Muscle of leg (tissue), 11 donors: ENCODE measurements around the gene RAD51AP2. TPM values are rescaled to one million over a fixed set of nuclear protein-coding genes. Genes with fewer than 3 reads are reported as not detected.

Experiments
- DNase-seq: peaks from one replicate; pipeline ENCODE4 v3.0.0; 2013
- H3K27ac ChIP-seq: one replicate; pipeline ENCODE4 v1.5.1; 2013; ENCODE audit warnings: mild to moderate bottlenecking, low read length, control low read depth
- H3K27me3 ChIP-seq: one replicate; pipeline ENCODE4 v1.6.1; 2013; ENCODE audit warnings: low read length; ENCODE audit not compliant: control insufficient read depth, insufficient read depth
- H3K36me3 ChIP-seq: one replicate; pipeline ENCODE4 v1.6.1; 2013; ENCODE audit warnings: low read length; ENCODE audit not compliant: control insufficient read depth, insufficient read depth
- H3K4me1 ChIP-seq: one replicate; pipeline ENCODE4 v1.6.1; 2013; ENCODE audit warnings: low read length; ENCODE audit not compliant: control insufficient read depth, insufficient read depth
- H3K4me3 ChIP-seq: one replicate; pipeline ENCODE4 v1.5.1; 2013; ENCODE audit warnings: low read length, control low read depth
- H3K9me3 ChIP-seq: replicated peaks from 2 replicates; pipeline ENCODE4 v1.6.1; 2013; ENCODE audit warnings: low read depth, low read length; ENCODE audit not compliant: control insufficient read depth
- WGBS: methylation state at CpG from one replicate; pipeline ENCODE4 v1.1.5; 2013; ENCODE audit warnings: missing lambda C conversion rate; ENCODE audit not compliant: insufficient coverage; 5-methylcytosine and 5-hydroxymethylcytosine counted together
- polyA plus RNA-seq, 8 donors: library from polyadenylated mRNA; unstranded; fragments of 120-200 nt; gene quantifications; one replicate each; pipeline versions ENCODE4 v1.2.1 to v1.2.3, GENCODE V29; 2013; ENCODE audit warnings: inconsistent platforms in 1 of 8, low replicate concordance in 1 of 8; ENCODE audit not compliant: insufficient read length in 8 of 8, insufficient read depth in 1 of 8
- total RNA-seq: library from RNA; stranded (reverse); fragments of 120-200 nt; gene quantifications from one replicate; pipeline ENCODE4 v1.2.4, GENCODE V29; 2013

RAD51AP2 gene
- total and polyA plus RNA-seq, 9 donors: under 0.01 to 0.39 (median 0.09) TPM; not detected in 1

DNA sequence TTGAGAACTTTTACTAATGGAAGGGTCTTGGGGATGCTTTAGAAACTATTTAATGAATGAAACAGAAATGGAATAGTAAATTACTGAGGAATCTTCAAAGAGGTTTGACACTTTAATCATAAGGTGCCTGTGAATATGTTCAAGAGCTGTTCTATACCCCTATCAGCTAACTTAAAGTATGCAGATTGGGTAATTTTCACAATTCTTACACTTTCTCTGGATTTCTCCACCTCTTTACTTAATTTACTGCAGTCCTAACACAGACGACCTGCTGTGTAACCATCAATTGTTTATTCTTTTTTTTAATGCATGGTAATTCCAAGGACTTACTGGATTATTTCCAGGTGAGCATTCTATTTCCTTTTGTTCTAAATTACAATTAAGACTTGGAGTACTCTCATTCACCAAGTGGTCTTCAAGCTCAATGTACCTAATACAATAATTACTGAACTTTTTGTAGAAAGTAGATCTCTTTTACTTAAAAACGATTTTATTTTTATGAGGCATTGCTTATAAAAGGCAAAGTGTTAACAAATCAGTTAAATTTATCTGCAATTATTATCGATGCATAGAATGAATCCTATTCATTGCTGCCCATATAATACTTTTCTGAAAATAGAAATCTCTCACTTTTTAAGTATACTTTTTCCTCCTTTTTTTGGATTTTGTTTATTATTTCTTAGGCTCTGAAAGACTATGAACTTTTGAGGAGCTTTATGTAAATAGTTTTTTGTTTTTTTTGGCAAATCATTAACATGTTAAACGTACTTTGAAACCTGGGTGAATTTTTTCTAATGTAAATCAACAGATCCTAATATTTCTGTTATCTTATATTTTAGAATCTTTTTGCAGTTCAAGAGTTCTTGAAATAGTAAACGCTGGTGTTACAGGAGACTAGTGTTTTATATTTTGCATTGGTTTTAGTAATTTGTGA, 27.7 kb upstream of the RAD51AP2 start:
- H3K27ac ChIP-seq: no peak overlapping the region
- H3K4me1 ChIP-seq: peaks cover 8% of the 10 kb centered on the region
- no peak overlapping the region for H3K4me3 ChIP-seq
- H3K36me3 ChIP-seq: no peaks in the 10 kb centered on the region
- H3K27me3 ChIP-seq: peaks cover 23% of the 10 kb centered on the region
- WGBS: no CpG with 5 or more reads among the region's 5 CpGs
- no peaks in the 10 kb centered on the region for H3K9me3 ChIP-seq
- no peak for DNase-seq

DNA sequence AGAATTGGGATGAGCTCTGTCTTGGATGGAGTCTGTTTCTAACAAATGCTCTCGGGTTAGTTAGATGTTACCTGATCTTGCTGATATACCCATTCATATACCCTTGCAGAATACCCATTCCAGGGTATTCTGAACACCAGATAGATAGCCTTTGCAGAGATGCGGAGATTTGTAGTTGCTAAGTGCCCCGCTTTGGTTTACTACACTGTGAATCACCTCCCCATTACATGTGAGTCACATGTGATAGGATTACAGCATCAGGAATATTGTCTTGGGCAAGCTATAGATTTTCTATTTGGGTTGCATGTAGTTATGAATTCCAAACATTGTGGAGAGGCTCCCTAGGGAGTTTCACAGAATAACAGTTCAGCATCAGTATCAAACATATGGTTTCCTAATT, 26.0 kb upstream of the RAD51AP2 start:
- Histone ChIP-seq H3K9me3 (no peaks in the 10 kb centered on the region), H3K27me3 (peaks cover 26% of the 10 kb centered on the region), H3K4me1 (peaks cover 16% of the 10 kb centered on the region), H3K27ac (no peak overlapping the region), H3K36me3 (no peaks in the 10 kb centered on the region), H3K4me3 (no peak overlapping the region)
- no CpG with 5 or more reads among the region's 3 CpGs for WGBS
- peak; percentile 5 for DNase-seq

DNA sequence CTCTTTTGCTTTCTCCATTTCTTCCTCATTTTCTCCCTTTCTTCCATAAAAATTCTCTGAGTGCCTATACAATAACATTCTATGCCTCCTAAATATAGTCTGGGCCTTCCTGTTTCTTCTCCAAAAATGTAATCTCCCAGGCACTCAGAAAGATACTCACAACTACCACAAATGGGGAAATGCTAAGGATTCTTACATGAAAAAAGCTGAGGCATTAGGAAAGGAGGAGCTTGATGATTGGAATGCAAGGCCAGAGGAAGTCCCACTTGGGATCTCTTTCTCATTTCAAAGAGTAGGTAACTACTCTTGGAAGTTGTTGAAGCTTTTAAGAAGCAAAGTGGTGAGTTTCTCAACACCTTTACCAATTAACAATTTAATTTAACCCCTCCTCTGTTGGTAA, 25.6 kb upstream of the RAD51AP2 start:
- Histone ChIP-seq H3K4me1 (peaks cover 16% of the 10 kb centered on the region), H3K27ac (no peak overlapping the region), H3K4me3 (no peak overlapping the region), H3K9me3 (no peaks in the 10 kb centered on the region), H3K27me3 (peaks cover 26% of the 10 kb centered on the region), H3K36me3 (no peaks in the 10 kb centered on the region)
- no peak for DNase-seq

DNA sequence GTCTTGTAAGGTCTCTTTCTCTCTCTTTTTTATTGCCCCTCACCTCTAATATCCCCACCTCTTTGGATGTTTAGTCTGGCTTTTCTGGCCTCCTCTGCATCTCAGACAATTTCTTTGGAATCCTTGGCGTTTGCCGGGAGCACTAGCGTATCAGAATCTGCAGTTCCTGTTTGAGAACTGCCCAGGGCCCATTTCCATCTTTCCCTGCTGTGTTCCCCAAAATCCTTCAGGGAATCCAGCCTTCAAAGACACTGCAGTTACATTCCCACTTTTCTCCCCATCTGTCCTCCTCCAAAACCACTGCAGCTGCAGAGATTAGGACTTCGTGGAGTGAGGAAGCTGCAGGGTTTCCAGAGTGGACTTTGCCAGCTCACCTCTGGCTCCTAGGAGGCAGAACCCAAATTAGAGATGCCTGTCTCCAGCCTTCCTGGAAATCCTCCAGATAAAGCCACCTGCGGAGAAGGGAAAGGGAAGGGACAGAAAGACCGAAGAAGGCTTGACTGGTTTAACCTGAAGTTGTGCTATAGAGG, 25.0 kb upstream of the RAD51AP2 start:
- Histone ChIP-seq H3K27ac (no peak overlapping the region), H3K36me3 (no peaks in the 10 kb centered on the region), H3K4me3 (no peak overlapping the region), H3K27me3 (peaks cover 26% of the 10 kb centered on the region), H3K9me3 (no peaks in the 10 kb centered on the region), H3K4me1 (peaks cover 19% of the 10 kb centered on the region)
- DNase-seq: no peak
- 37% methylated on average over 3 of the region's 6 CpGs for WGBS

DNA sequence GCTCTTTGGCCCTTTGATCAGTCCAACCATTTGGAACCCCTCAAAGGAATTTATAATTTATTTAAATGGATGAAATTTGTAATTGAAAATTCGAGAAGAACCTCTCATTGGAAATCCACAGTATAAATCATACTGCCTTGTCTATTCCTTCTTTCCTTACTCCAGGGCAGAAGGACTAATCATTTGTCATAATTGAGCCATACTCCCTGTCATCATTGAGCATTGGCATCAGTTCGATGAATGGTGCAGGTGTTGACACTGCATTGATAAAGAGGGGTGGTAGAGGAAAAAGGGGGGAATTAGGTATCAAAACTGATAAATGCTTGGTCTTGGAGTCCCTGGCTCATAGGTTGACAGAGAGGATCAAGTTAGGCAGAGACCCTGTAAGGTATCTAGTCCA, 24.2 kb upstream of the RAD51AP2 start:
- Histone ChIP-seq H3K9me3 (no peaks in the 10 kb centered on the region), H3K4me1 (peaks cover 21% of the 10 kb centered on the region), H3K27me3 (peaks cover 31% of the 10 kb centered on the region), H3K36me3 (no peaks in the 10 kb centered on the region), H3K27ac (no peak overlapping the region), H3K4me3 (no peak overlapping the region)
- DNase-seq: no peak
- 80% methylated on average over 1 of the region's 2 CpGs for WGBS

DNA sequence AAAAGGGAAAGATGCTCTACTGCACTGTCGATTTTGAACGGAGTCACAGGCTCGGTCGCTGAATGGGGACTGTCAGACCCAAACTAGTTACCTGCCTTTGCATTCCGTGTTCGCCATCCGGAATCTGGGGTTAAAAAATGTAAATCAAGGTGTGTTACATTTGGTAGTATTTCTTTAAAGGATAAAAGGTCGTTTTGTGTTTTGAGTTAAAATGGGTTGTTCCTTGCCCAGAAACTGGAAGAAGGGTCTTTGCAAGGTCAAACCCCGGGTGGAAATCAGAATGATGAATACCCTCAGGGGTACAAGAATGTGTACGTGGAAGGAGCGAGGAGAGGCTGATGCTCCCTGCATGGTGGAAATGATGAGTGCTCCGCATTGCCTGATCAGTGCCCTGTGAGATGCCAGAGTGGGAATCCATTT, 23.3 kb upstream of the RAD51AP2 start:
- Histone ChIP-seq H3K27ac (no peak overlapping the region), H3K4me3 (no peak overlapping the region), H3K27me3 (peaks cover 35% of the 10 kb centered on the region), H3K36me3 (no peaks in the 10 kb centered on the region), H3K4me1 (peaks cover 21% of the 10 kb centered on the region), H3K9me3 (no peaks in the 10 kb centered on the region)
- WGBS: 3% methylated on average over 12 of the region's 12 CpGs
- DNase-seq: no peak

DNA sequence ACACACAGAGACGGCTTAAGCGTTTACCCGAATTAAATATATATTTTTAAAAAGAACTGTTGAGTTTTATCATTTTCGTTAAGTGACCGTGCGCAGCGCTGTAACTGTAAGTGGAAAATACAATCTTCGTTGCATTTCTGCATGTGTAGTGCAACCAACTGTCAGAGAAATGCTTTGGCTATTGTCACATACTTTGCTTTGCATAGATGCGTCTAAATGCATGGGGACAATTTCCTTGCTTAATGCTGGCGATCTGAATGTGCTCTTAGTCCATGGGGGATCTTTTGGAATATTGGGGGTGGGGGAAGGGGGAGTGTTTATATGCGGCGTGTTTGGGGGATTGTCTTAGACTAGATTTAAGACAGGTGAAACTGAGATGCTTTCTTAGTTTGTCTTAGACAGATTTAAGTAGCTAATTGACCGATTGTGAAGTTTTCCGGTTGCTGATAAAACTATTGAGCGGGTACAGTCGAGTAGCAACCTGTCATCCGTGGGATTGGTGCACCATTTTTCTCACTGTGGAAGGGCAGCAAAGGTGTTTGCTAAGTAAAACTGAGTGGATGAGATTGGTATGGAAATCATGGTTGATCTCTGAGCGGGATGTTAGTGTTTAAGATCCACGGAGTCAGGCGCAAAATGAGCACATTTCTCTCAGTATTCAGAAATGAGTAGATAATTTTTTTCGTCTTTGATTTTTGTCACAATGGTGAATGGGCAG, 22.7 kb upstream of the RAD51AP2 start:
- H3K36me3 ChIP-seq: no peaks in the 10 kb centered on the region
- no peak for DNase-seq
- no peak overlapping the region for H3K27ac ChIP-seq
- under 1% methylated on average over 18 of the region's 21 CpGs for WGBS
- peaks cover 21% of the 10 kb centered on the region for H3K4me1 ChIP-seq
- H3K27me3 ChIP-seq: peaks cover 35% of the 10 kb centered on the region
- H3K9me3 ChIP-seq: no peaks in the 10 kb centered on the region
- H3K4me3 ChIP-seq: peak overlapping the region; percentile 55

DNA sequence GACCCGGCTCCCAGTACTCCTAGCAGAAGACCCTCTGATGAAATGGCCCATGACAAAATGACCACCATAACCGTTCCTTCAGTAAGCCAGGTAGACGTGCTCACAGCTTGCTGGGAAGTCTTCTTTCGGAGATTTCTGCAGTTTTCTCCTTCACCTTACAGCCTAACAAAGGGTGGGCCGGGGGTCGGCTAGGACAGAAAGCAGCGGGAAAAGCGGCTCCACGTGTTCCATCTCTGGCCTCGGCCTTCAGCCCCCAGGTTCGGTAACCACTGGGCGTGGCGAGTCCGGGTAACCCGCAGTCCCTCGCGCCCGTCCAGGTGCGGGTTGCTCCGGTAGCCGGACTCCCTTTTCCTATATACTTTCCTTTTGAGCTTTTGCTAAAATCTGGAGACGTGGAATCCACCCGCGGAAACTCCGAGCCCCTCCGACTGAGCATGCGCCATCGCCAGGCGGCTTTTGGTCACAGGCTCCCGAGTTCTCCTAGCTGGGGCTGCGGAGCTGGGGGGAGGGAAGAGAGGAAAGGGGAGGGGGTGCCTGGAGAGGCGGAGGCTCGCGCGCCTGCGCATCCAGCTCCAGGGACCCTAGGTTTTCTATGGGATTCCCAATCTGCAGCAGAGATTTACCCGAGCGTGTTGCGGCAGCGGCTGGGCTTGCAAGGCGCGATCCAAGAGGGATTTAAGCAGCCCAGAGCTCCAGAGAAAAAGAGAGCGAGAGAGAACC, 22.0 kb upstream of the RAD51AP2 start, which contains the start of gene VSNL1:
Gene VSNL1 (plus strand): TSS at position 604 of the 720 bp plus-strand sequence. CDS start 51,379 bp downstream, outside the sequence.
- Histone ChIP-seq H3K27me3 (peaks cover 35% of the 10 kb centered on the region), H3K9me3 (no peaks in the 10 kb centered on the region), H3K4me3 (peak within 1 kb of the TSS; percentile 55), H3K4me1 (peaks cover 21% of the 10 kb centered on the region), H3K36me3 (no peaks in the 10 kb centered on the region), H3K27ac (peak within 1 kb of the TSS; percentile 71)
- DNase-seq: peak; percentile 96
- WGBS: under 1% methylated on average over 23 of the region's 43 CpGs

DNA sequence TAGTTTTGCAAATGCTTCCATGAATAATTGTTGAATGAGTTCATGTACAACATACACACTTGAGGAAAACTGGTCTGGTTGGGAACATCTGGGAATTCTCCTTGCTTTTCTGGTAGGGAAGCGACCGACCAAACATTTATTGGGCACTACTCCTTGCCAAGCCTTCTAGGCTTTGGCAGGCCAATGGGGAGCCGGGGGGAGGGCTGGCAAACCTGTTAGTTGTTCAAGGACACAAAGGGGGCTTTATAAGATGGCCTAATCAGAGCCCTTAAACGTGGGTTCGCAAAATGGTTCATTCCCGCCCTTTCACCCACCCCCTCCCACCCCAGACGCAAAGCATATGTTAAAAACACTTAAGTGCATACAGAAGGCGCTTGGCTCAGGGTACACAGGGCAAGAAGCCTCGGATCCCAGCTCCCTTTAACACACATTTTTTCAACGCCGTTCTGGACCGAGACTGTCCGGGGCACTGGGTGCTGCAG, 21.4 kb upstream of the RAD51AP2 start:
- DNase-seq: peak; percentile 30
- 3% methylated on average over 12 of the region's 13 CpGs for WGBS
- H3K4me1 ChIP-seq: peaks cover 21% of the 10 kb centered on the region
- no peaks in the 10 kb centered on the region for H3K36me3 ChIP-seq
- no peaks in the 10 kb centered on the region for H3K9me3 ChIP-seq
- no peak overlapping the region for H3K27ac ChIP-seq
- peak overlapping the region; percentile 55 for H3K4me3 ChIP-seq
- H3K27me3 ChIP-seq: peaks cover 35% of the 10 kb centered on the region
